GM12878 (cell line): ENCODE data around the gene HPCA. TPM values are rescaled to one million over a fixed set of nuclear protein-coding genes. Genes with fewer than 3 reads are reported as not detected.

Source experiments
- HDGF ChIP-seq: fragments of 450-650 bp; IDR thresholded peaks from 2 replicates; pipeline ENCODE4 v1.6.1; 2016; ENCODE audit warnings: antibody characterized with exemption
- IRF4 ChIP-seq: IDR thresholded peaks from 2 replicates; pipeline ENCODE4 v1.6.1; 2011; ENCODE audit warnings: low read depth, low read length
- JUND ChIP-seq: IDR thresholded peaks from 2 replicates; pipeline ENCODE4 v1.6.1; 2012; ENCODE audit warnings: low read depth, mild to moderate bottlenecking, low read length, improper control_type of control experiment, moderate library complexity
- MTA3 ChIP-seq: IDR thresholded peaks from 2 replicates; pipeline ENCODE4 v1.6.1; 2012; ENCODE audit warnings: low read length, inconsistent platforms, borderline replicate concordance
- NFXL1 ChIP-seq: fragments of 450-650 bp; IDR thresholded peaks from 2 replicates; pipeline ENCODE4 v1.6.1; 2017; ENCODE audit warnings: antibody characterized with exemption, mild to moderate bottlenecking, borderline replicate concordance
- PAX5 ChIP-seq: IDR thresholded peaks from 2 replicates; pipeline ENCODE4 v1.6.1; 2011; ENCODE audit warnings: low read depth, low read length, borderline replicate concordance
- POLR2AphosphoS2 ChIP-seq: IDR thresholded peaks from 2 replicates; pipeline ENCODE4 v1.6.1; 2011; ENCODE audit warnings: low read depth, mild to moderate bottlenecking, low read length, improper control_type of control experiment, moderate library complexity
- RB1 ChIP-seq: fragments of 450-650 bp; formaldehyde crosslinking; IDR thresholded peaks from 2 replicates; pipeline ENCODE4 v1.6.1; 2017; ENCODE audit warnings: mild to moderate bottlenecking, borderline replicate concordance
- RUNX3 ChIP-seq: IDR thresholded peaks from 2 replicates; pipeline ENCODE4 v1.6.1; 2012; ENCODE audit warnings: low read length, inconsistent platforms
- SREBF2 ChIP-seq: IDR thresholded peaks from 2 replicates; pipeline ENCODE4 v1.6.1; 2012; ENCODE audit warnings: mild to moderate bottlenecking, low read length
- TCF7 ChIP-seq: IDR thresholded peaks from 2 replicates; pipeline ENCODE4 v1.6.1; 2014; ENCODE audit warnings: antibody characterized with exemption, borderline replicate concordance
- YBX1 ChIP-seq: fragments of 450-650 bp; IDR thresholded peaks from 2 replicates; pipeline ENCODE4 v1.6.1; 2016; ENCODE audit warnings: antibody characterized with exemption
- polyA plus RNA-seq, 11 experiments: library from polyadenylated mRNA; depleted of rRNA in 4 of 11; unstranded in 6 of 11; stranded (reverse) in 5 of 11; fragments of >200 nt; fragmentation: Nextera tagmentation in 4 of 11; fragmentation: Illumina TruSeq in 1 of 11; extraction: Ambion mirVana in 4 of 11; extraction: Trizol in 1 of 11; gene quantifications; 1 replicate in 1 of 11; 2 replicates in 10 of 11; pipeline versions ENCODE4 v1.2.1 to v1.2.3, GENCODE V29; 2011 to 2016; ENCODE audit warnings: inconsistent platforms in 2 of 11, missing spikeins in 2 of 11, low read depth in 1 of 11
- total RNA-seq, 4 experiments: library from RNA; depleted of rRNA in 3 of 4; stranded (reverse); fragments of >200 nt in 3 of 4; fragmentation: Illumina TruSeq in 1 of 4; extraction: Trizol in 1 of 4; gene quantifications; 2 replicates each; pipeline versions ENCODE4 v1.2.1 to v1.2.3, GENCODE V29; 2013 to 2021
- TF ChIP-seq, protein P1 (sequence below): fragments of 450-650 bp; IDR thresholded peaks from 2 replicates; pipeline ENCODE4 v1.6.1; 2016; ENCODE audit warnings: mild to moderate bottlenecking, moderate library complexity, borderline replicate concordance
- TF ChIP-seq, protein P2 (sequence below): fragments of 150-350 bp; IDR thresholded peaks from 2 replicates; pipeline ENCODE4 v1.6.1; 2016; ENCODE audit warnings: low read depth, low read length
- TF ChIP-seq, protein P3 (sequence below): fragments of 450-650 bp; IDR thresholded peaks from 2 replicates; pipeline ENCODE4 v1.6.1; 2017; ENCODE audit warnings: mild to moderate bottlenecking
- TF ChIP-seq, protein P4 (sequence below): fragments of 150-350 bp; IDR thresholded peaks from 2 replicates; pipeline ENCODE4 v1.6.1; 2014; ENCODE audit warnings: mild to moderate bottlenecking, low read depth, low read length
- TF ChIP-seq, protein P5 (sequence below): IDR thresholded peaks from 2 replicates; pipeline ENCODE4 v1.6.1; 2011; ENCODE audit warnings: borderline replicate concordance, low read depth, mild to moderate bottlenecking, moderate library complexity, low read length; ENCODE audit not compliant: insufficient read depth, poor library complexity, severe bottlenecking

The HPCA gene
- total and polyA plus RNA-seq, 10 of the 15 experiments (the other 5 are each of a cell fraction or from before 2014, with no cell fraction given): 0.11 TPM; not detected in 9

DNA sequence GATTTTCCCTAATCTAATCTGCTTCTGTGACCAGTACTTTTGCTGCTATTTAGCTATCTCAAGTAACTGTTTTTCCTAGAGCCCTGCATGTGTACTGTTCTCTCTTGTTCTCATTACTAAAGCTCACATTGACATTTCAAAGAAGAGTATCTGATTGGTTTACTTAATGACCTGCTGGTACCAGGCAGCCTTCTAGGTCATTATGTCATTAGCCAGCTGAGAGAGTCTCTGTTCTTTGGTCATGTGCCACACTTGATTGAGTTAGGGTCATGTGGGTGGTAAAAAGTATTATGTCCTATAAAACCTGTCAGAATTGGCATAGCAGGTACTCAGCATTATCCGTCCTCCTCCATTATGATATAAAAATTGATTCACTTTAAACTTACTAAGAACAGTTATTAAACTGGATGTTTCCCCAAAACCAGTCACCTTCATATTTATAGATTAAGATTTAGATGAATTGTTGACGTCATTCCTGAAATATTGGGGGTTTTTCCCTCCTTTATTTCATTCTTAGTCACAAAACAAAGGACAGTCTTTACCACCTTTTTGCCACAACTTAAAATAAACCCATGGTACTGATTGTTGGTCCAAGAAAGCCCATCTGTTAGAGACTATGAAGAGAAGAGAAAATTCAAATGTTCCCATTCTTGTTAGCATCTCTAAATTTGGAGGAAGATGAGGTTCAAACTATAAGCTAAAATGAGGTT lies 37.8 kb upstream of the HPCA start (continued):
- TF ChIP-seq, protein P1, sequence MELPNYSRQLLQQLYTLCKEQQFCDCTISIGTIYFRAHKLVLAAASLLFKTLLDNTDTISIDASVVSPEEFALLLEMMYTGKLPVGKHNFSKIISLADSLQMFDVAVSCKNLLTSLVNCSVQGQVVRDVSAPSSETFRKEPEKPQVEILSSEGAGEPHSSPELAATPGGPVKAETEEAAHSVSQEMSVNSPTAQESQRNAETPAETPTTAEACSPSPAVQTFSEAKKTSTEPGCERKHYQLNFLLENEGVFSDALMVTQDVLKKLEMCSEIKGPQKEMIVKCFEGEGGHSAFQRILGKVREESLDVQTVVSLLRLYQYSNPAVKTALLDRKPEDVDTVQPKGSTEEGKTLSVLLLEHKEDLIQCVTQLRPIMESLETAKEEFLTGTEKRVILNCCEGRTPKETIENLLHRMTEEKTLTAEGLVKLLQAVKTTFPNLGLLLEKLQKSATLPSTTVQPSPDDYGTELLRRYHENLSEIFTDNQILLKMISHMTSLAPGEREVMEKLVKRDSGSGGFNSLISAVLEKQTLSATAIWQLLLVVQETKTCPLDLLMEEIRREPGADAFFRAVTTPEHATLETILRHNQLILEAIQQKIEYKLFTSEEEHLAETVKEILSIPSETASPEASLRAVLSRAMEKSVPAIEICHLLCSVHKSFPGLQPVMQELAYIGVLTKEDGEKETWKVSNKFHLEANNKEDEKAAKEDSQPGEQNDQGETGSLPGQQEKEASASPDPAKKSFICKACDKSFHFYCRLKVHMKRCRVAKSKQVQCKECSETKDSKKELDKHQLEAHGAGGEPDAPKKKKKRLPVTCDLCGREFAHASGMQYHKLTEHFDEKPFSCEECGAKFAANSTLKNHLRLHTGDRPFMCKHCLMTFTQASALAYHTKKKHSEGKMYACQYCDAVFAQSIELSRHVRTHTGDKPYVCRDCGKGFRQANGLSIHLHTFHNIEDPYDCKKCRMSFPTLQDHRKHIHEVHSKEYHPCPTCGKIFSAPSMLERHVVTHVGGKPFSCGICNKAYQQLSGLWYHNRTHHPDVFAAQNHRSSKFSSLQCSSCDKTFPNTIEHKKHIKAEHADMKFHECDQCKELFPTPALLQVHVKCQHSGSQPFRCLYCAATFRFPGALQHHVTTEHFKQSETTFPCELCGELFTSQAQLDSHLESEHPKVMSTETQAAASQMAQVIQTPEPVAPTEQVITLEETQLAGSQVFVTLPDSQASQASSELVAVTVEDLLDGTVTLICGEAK: no peak
- TF ChIP-seq, protein P2, sequence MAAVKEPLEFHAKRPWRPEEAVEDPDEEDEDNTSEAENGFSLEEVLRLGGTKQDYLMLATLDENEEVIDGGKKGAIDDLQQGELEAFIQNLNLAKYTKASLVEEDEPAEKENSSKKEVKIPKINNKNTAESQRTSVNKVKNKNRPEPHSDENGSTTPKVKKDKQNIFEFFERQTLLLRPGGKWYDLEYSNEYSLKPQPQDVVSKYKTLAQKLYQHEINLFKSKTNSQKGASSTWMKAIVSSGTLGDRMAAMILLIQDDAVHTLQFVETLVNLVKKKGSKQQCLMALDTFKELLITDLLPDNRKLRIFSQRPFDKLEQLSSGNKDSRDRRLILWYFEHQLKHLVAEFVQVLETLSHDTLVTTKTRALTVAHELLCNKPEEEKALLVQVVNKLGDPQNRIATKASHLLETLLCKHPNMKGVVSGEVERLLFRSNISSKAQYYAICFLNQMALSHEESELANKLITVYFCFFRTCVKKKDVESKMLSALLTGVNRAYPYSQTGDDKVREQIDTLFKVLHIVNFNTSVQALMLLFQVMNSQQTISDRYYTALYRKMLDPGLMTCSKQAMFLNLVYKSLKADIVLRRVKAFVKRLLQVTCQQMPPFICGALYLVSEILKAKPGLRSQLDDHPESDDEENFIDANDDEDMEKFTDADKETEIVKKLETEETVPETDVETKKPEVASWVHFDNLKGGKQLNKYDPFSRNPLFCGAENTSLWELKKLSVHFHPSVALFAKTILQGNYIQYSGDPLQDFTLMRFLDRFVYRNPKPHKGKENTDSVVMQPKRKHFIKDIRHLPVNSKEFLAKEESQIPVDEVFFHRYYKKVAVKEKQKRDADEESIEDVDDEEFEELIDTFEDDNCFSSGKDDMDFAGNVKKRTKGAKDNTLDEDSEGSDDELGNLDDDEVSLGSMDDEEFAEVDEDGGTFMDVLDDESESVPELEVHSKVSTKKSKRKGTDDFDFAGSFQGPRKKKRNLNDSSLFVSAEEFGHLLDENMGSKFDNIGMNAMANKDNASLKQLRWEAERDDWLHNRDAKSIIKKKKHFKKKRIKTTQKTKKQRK: no peak
- no peak for TF ChIP-seq HDGF
- TF ChIP-seq, protein P3, sequence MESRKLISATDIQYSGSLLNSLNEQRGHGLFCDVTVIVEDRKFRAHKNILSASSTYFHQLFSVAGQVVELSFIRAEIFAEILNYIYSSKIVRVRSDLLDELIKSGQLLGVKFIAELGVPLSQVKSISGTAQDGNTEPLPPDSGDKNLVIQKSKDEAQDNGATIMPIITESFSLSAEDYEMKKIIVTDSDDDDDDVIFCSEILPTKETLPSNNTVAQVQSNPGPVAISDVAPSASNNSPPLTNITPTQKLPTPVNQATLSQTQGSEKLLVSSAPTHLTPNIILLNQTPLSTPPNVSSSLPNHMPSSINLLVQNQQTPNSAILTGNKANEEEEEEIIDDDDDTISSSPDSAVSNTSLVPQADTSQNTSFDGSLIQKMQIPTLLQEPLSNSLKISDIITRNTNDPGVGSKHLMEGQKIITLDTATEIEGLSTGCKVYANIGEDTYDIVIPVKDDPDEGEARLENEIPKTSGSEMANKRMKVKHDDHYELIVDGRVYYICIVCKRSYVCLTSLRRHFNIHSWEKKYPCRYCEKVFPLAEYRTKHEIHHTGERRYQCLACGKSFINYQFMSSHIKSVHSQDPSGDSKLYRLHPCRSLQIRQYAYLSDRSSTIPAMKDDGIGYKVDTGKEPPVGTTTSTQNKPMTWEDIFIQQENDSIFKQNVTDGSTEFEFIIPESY: no peak
- TF ChIP-seq, protein P4, sequence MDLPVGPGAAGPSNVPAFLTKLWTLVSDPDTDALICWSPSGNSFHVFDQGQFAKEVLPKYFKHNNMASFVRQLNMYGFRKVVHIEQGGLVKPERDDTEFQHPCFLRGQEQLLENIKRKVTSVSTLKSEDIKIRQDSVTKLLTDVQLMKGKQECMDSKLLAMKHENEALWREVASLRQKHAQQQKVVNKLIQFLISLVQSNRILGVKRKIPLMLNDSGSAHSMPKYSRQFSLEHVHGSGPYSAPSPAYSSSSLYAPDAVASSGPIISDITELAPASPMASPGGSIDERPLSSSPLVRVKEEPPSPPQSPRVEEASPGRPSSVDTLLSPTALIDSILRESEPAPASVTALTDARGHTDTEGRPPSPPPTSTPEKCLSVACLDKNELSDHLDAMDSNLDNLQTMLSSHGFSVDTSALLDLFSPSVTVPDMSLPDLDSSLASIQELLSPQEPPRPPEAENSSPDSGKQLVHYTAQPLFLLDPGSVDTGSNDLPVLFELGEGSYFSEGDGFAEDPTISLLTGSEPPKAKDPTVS: no peak
- no peak for TF ChIP-seq SREBF2
- TF ChIP-seq JUND: no peak
- TF ChIP-seq NFXL1: no peak
- TF ChIP-seq YBX1: no peak
- peak; percentile 33; the same call in 1 of the 2 replicates for TF ChIP-seq RUNX3
- no peak for TF ChIP-seq POLR2AphosphoS2
- TF ChIP-seq RB1: no peak
- TF ChIP-seq MTA3: no peak
- TF ChIP-seq, protein P5, sequence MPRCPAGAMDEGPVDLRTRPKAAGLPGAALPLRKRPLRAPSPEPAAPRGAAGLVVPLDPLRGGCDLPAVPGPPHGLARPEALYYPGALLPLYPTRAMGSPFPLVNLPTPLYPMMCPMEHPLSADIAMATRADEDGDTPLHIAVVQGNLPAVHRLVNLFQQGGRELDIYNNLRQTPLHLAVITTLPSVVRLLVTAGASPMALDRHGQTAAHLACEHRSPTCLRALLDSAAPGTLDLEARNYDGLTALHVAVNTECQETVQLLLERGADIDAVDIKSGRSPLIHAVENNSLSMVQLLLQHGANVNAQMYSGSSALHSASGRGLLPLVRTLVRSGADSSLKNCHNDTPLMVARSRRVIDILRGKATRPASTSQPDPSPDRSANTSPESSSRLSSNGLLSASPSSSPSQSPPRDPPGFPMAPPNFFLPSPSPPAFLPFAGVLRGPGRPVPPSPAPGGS: no peak
- TF ChIP-seq TCF7: no peak
- TF ChIP-seq PAX5: no peak
- no peak for TF ChIP-seq IRF4
